ENCODE results near the gene SRRM4. TPM values are rescaled to one million over a fixed set of nuclear protein-coding genes. Genes with fewer than 3 reads are reported as not detected.

Gene SRRM4
- total RNA-seq, 1 donor from 2014 or later: 1.4 TPM

- peaks cover 7% of the 10 kb centered on the region for H3K27me3 Mint-ChIP-seq
- no peak overlapping the region for H3K4me3 Mint-ChIP-seq
- no peak overlapping the region for H3K27ac Mint-ChIP-seq
- DNase-seq (ENCODE audit: extremely low spot score, unreplicated experiment): no peak
- TF ChIP-seq CTCF (conservative IDR thresholded peaks at IDR 0.05): no peak
- H3K36me3 Mint-ChIP-seq: no peaks in the 10 kb centered on the region
- H3K4me1 Mint-ChIP-seq (ENCODE audit: unreplicated experiment): no peaks in the 10 kb centered on the region
- no peaks in the 10 kb centered on the region for H3K9me3 Mint-ChIP-seq
These were observed 147.2 kb downstream of the SRRM4 start for GRCh38 chr12:119128527-119128926.

DNA sequence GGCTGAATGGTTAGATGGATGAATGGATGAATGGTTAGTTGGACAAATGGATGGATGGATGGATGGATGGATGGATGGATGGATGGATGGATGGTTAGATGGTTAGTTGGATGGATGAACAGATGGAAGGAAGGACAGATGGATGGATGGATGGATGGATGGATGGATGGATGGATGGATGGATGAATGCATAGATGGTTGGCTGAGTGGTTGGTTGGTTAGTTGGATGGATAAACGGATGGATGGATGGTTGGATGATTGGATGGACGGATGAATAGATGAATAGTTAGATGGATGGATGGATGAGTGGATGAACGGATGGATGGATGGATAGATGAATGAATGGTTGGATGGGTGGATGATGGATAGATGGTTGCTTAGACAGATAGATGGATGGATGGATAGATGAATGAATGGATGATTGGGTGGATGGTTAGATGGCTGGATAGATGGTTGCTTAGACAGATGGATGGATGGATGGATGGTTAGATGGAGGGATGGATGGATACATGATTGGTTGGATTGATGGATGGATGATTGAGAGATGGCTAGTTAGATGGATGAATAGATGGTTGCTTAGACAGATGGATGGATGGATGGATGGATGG lies 148.6 kb downstream of the SRRM4 start:
- Mint-ChIP-seq H3K27ac (no peak overlapping the region), H3K27me3 (peaks cover 7% of the 10 kb centered on the region), H3K4me3 (no peak overlapping the region), H3K4me1 (ENCODE audit: unreplicated experiment) (no peaks in the 10 kb centered on the region), H3K36me3 (no peaks in the 10 kb centered on the region), H3K9me3 (no peaks in the 10 kb centered on the region)
- DNase-seq (ENCODE audit: extremely low spot score, unreplicated experiment): no peak
- TF ChIP-seq CTCF (conservative IDR thresholded peaks at IDR 0.05): no peak

- no peaks in the 10 kb centered on the region for H3K9me3 Mint-ChIP-seq
- no peak for DNase-seq (ENCODE audit: extremely low spot score, unreplicated experiment)
- no peaks in the 10 kb centered on the region for H3K4me1 Mint-ChIP-seq (ENCODE audit: unreplicated experiment)
- H3K27ac Mint-ChIP-seq: no peak overlapping the region
- no peak for TF ChIP-seq CTCF (conservative IDR thresholded peaks at IDR 0.05)
- peaks cover 7% of the 10 kb centered on the region for H3K27me3 Mint-ChIP-seq
- H3K4me3 Mint-ChIP-seq: no peak overlapping the region
- no peaks in the 10 kb centered on the region for H3K36me3 Mint-ChIP-seq
These were observed 149.2 kb downstream of the SRRM4 start for GRCh38 chr12:119130523-119130922.

DNA sequence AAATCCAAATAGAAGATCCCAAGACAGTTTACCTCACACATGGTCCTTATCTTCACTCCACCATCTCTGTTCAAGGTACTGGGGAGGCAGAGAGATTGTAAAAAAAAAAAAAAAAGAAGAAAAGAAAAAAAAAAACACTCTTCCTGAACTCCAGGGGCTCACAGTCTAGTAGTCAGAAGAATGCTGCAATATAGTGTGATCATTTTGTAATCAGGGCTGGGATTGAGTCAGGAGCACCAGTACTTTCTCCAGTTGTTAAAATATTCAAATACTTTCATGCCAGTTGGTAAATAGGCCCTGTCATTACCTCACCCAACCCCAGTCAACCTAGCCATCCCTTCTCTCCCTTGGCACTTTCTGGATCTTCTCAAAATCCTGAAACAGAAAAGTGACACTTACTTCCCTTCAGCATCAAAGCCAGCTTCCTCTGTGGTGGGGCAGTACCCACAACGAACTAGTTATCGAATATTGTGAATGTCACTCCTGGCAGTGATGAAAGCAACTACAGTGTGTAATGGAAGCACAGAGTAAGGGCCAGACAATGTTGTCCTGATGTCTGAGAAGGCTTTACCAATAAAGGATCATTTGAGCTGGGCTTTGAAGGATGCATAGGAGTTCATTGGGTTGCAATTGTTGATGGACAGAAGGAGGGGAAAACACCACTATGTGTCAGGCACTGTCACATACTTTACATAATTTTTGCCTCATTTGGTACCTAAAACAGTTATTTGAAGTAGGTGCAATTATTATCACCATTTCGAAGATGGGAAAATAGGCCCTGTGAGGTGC lies 153.1 kb downstream of the SRRM4 start:
- Mint-ChIP-seq H3K4me3 (no peak overlapping the region), H3K27ac (no peak overlapping the region), H3K27me3 (peaks cover 8% of the 10 kb centered on the region), H3K4me1 (ENCODE audit: unreplicated experiment) (no peaks in the 10 kb centered on the region), H3K9me3 (no peaks in the 10 kb centered on the region), H3K36me3 (no peaks in the 10 kb centered on the region)
- no peak for DNase-seq (ENCODE audit: extremely low spot score, unreplicated experiment)
- TF ChIP-seq CTCF (conservative IDR thresholded peaks at IDR 0.05): no peak

DNA sequence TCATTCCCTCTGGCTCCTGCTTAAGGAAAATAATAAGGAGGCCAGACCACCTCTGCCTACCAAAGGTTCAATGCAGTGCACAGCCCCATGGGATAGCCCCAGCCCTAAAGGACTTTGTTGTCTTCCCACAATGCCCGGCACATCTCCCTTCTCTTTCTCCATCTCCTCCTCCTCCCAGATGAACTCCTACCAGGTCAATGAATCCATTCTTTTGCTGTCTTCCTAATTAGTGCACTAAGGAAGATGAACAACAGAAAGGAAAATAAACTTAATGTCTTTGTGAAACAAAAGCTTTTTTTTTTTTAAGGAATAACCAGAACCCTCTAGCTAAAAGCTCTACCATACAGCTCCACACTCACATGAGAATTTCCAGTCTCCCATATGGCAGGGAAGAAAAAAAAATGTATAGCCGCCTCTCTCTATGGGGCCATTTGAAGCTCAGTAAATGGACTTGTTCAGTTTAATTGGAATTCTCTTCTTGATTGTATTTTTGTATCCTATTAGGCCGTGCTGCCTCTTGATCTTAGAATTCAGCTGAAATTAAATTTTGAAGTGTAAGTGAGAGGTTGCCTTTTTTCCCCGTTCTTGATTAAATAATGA lies 155.6 kb downstream of the SRRM4 start:
- Mint-ChIP-seq H3K4me3 (no peak overlapping the region), H3K9me3 (no peaks in the 10 kb centered on the region), H3K36me3 (no peaks in the 10 kb centered on the region), H3K27me3 (peaks cover 3% of the 10 kb centered on the region), H3K4me1 (ENCODE audit: unreplicated experiment) (no peaks in the 10 kb centered on the region), H3K27ac (no peak overlapping the region)
- no peak for TF ChIP-seq CTCF (conservative IDR thresholded peaks at IDR 0.05)
- no peak for DNase-seq (ENCODE audit: extremely low spot score, unreplicated experiment)

All from type B pancreatic cell (in vitro differentiated cells).